ENCODE measurements around the gene LARP4B.
"Not testable (repeated sequence)": the region's sequence is repeated elsewhere in the genome, so short reads cannot be mapped to it uniquely, and the experiment has no call there.

LARP4B gene

GRCh38 chr10:955820-956217, 24.3 kb upstream of the LARP4B start:
- no peak for DNase-seq

GRCh38 chr10:955127-955819, 23.8 kb upstream of the LARP4B start:
- DNase-seq = no peak

DNA sequence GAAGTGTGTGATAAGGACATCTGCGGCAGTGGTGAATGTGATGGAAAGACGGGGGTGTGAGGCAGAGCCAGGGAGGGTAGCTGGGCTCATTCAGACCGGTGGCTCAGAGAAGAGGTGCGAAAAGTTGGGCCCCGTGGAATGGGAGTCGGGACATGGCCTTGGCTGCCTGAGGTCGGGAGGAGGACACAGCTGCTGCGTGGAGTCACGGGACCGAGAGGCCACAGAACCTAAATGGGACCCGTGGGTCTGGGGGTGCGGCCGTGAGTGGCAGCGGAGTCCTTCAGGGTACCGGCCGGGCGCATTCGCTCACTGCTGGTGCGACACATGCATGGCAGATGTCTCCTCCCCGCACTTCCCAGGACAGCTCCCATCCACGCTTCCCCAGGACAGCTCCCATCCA, 22.9 kb upstream of the LARP4B start:
- no peak for DNase-seq

DNA sequence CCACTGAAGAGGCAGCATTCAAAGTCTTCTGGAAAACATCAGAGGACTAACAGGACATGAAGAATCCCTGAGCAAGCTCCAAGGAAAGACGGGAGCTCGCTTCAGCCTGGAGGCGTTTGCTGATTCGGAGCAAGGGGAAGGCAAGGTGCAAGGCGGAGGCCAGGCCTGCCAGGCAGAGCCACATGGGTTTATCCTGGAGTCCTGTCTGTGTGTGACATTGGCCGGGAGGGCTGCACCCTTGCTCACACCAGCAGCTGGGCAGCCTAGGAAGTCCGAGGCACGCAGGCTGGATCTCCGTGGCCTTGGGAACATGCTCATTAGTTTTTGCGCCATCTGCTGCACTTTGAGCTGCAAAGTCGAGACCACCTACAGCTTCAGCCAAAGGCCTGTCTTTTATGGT, 22.3 kb upstream of the LARP4B start:
- no peak for DNase-seq

GRCh38 chr10:949446-949845, 17.9 kb upstream of the LARP4B start:
- no peak for DNase-seq

DNA sequence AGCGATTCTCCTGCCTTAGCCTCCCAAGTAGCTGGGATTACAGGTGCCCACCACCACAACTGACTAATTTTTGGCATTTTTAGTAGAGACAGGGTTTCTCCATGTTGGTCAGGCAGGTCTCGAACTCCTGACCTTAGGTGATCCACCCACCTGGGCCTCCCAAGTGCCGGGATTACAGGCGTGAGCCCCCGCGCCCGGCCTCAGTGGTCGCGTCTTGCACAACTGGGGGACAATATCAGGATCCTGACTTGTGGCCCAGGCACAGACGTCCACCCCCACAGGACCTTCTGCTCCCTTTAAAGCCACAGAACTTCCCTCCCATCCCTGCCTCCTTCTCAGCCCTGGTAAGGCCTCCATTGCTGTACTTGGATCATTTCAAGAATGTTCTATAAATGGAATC, 16.8 kb upstream of the LARP4B start:
- DNase-seq = no peak

- no peak for DNase-seq
Observed at GRCh38 chr10:947881-948280, 16.4 kb upstream of the LARP4B start.

- DNase-seq = no peak
Observed at GRCh38 chr10:947051-947450, 15.5 kb upstream of the LARP4B start.

- DNase-seq = no peak
Observed at GRCh38 chr10:945778-946177, 14.3 kb upstream of the LARP4B start.

GRCh38 chr10:944034-944831, 12.7 kb upstream of the LARP4B start:
- DNase-seq = no peak

DNA sequence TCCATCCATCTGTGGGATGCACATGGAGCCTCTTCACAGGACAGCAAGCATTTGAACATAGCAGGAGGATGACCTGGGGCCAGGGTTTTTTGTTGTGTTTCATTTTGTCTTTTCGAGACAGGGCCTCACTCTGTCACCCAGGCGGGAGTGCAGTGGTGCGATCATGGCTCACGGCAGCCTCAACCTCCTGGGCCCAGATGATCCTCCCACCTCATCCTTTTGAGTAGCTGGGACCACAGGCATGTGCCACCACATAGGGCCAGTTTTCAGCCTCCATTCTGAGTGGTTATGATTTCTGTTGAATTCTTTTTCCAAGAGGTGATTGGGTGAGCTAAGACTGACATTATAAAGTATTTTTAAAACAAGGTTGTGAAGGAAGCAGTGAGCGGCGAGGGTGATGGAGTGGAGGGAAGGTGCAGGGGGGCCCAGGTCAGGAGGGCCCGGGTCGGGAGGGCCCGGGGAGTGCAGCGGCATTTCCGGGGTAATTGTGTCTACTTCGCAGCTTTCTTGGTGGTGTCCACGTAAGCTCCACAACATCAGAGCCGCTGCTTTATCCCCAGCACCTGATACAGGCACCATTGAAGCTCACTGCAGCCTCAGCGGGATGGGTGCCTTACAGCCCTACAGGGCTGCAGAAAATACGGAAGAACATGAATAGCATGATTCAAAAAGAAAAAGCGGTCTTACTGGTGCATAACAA, 12.0 kb upstream of the LARP4B start:
- no peak for DNase-seq

GRCh38 chr10:938941-939678, 7.6 kb upstream of the LARP4B start:
- no peak for DNase-seq

GRCh38 chr10:934746-935406, 3.4 kb upstream of the LARP4B start:
- no peak for DNase-seq

DNA sequence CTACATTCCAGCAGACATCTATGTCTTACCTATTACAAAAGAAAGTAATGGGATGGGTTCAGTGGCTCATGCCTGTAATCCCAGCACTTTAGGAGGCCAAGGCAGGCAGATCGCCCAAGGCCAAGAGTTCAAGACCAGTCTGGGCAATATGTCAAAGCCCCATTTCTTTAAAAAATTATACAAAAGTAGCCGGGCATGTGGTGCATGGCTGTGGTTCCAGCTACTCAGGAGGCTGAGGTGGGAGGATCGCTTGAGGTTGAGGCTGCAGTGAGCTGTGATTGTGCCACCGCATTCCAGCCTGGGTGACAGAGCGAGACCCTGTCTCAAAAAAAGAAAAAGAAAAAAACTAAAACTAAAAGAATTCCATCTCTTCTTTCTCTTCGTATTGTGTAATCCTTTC, 2.7 kb upstream of the LARP4B start:
- not testable (repeated sequence) for DNase-seq

DNA sequence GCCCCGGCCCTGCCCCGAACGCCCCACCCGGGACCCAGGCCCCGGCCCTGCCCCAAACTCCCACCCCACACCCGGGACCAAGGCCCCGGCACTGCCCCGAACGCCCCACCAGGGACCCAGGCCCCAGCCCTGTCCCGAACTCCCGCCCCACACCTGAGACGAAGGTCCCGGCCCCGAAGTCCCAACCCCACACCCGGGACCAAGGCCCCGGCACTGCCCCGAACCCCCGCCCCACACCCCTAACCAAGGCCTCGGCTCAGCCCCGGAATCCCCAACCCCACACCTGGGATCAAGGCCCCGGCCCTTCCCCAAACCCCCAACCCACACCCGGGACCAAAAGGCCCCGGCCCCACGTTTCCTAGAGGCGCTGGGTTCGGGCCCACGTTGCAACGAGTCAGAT, 1.1 kb upstream of the LARP4B start:
- no peak for DNase-seq

- DNase-seq = no peak
Observed at GRCh38 chr10:930625-931325, 730 bp downstream of the LARP4B start.

GRCh38 chr10:929960-930624, 1.4 kb downstream of the LARP4B start:
- DNase-seq = no peak

- DNase-seq = no peak
Observed at GRCh38 chr10:927131-927530, 4.4 kb downstream of the LARP4B start.

DNA sequence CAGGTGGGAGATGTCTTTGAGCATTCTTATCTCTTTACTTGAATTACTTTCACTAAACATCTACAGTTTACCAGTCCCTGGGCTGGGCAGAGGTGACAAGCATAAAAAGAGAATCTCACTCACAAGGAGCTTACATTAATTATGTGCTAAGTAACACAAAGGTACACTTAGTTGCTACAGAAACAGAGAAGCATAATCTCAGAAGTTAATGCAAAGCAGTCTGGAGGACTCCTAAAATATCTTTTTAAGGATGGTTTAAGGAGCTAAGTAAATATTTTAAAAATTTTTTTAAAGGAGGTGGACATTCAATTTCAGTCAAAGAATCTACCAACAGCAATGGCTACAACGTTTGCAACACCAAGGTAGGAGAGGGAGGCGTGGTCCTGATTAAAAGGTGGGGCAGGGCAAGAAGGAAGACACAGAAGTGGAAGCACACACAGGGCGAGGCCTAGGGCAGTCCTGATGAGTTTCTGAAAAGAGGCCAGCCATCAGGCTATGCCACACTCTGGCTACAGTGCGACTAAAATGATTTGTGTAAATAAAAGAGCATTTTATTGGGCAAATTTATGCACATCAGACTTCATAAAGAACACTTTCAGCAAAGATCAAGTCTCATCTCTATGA, 5.3 kb downstream of the LARP4B start:
- no peak for DNase-seq

DNA sequence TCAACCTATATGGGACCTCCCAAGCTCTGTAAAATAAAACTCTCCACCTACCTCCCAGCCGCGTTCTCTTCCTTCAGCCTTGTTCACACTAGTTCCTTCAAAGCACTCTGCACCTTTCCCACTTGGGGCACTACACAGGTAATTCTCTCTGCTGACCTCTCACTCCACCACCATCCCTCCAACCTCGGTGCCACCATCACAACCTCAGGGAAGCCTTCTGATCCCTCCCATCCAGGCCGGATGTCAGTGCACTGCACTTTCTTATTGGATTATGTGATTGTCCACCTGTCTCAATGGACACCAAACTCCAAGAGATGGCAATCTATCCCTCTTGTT, 7.0 kb downstream of the LARP4B start:
- DNase-seq = no peak

- DNase-seq = no peak
Observed at GRCh38 chr10:923844-924523, 7.5 kb downstream of the LARP4B start.
